Measurements from ENCODE around the gene PFDN1.
A peak's percentile ranks its signal among the peaks of the same experiment; 100 is the strongest.

The PFDN1 gene

GRCh38 chr5:140258016-140258415, 44.9 kb downstream of the PFDN1 start:
- no peak for DNase-seq

- DNase-seq: no peak
Observed at GRCh38 chr5:140256726-140257125, 46.2 kb downstream of the PFDN1 start.

GRCh38 chr5:140255460-140256157, 47.3 kb downstream of the PFDN1 start:
- DNase-seq: no peak

- DNase-seq: no peak
Observed at GRCh38 chr5:140253985-140254384, 48.9 kb downstream of the PFDN1 start.

GRCh38 chr5:140252470-140253126, 50.3 kb downstream of the PFDN1 start:
- DNase-seq: no peak

- peak; percentile 56 for DNase-seq
Observed at GRCh38 chr5:140251527-140251973, 51.4 kb downstream of the PFDN1 start.

GRCh38 chr5:140250386-140250785, 52.5 kb downstream of the PFDN1 start:
- DNase-seq: no peak

- DNase-seq: no peak
Observed at GRCh38 chr5:140249536-140249935, 53.4 kb downstream of the PFDN1 start.

- DNase-seq: no peak
Observed at GRCh38 chr5:140248414-140248813, 54.5 kb downstream of the PFDN1 start.

- DNase-seq: no peak
Observed at GRCh38 chr5:140246378-140247122, 56.4 kb downstream of the PFDN1 start.

GRCh38 chr5:140245926-140246325, 57.0 kb downstream of the PFDN1 start:
- no peak for DNase-seq

- no peak for DNase-seq
Observed at GRCh38 chr5:140245341-140245740, 57.6 kb downstream of the PFDN1 start.

- peak; percentile 78 for DNase-seq
Observed at GRCh38 chr5:140244525-140245025, 58.3 kb downstream of the PFDN1 start.

- no peak for DNase-seq
Observed at GRCh38 chr5:140243706-140244250, 59.1 kb downstream of the PFDN1 start.

GRCh38 chr5:140242890-140243585, 59.9 kb downstream of the PFDN1 start:
- no peak for DNase-seq

GRCh38 chr5:140242099-140242498, 60.8 kb downstream of the PFDN1 start:
- DNase-seq: no peak

- no peak for DNase-seq
Observed at GRCh38 chr5:140240987-140241706, 61.8 kb downstream of the PFDN1 start.

GRCh38 chr5:140239939-140240700, 62.8 kb downstream of the PFDN1 start:
- peak; percentile 63 for DNase-seq

GRCh38 chr5:140239461-140239860, 63.4 kb downstream of the PFDN1 start:
- DNase-seq: no peak

GRCh38 chr5:140238756-140239155, 64.1 kb downstream of the PFDN1 start:
- no peak for DNase-seq
